Right atrium auricular region (tissue), 2 donors: ENCODE measurements around the gene ADH1C. TPM values are rescaled to one million over a fixed set of nuclear protein-coding genes. Genes with fewer than 3 reads are reported as not detected.

ENCODE experiments used
- DNase-seq: peaks from one replicate; pipeline ENCODE4 v3.0.0-alpha.2; 2019; ENCODE audit warnings: low spot score
- H3K27ac ChIP-seq, 2 donors: fragments of 200-600 bp; sonication (generic); 1 replicate in 1 of 2; 2 replicates in 1 of 2; pipeline ENCODE4 v1.5.1; 2016 to 2019
- H3K27me3 ChIP-seq, 2 donors: fragments of 200-600 bp; sonication (generic); one replicate each; pipeline versions ENCODE4 v1.5.1 to v1.6.0; 2017 to 2019
- H3K36me3 ChIP-seq: fragments of 200-600 bp; sonication (generic); one replicate; pipeline ENCODE4 v1.5.1; 2016
- H3K4me1 ChIP-seq, 2 donors: fragments of 200-600 bp; sonication (generic); one replicate each; pipeline versions ENCODE4 v1.5.1 to v1.6.0; 2017 to 2019
- H3K4me3 ChIP-seq, 2 donors: fragments of 200-600 bp; sonication (generic); 1 replicate in 1 of 2; 2 replicates in 1 of 2; pipeline ENCODE4 v1.5.1; 2017 to 2019; ENCODE audit warnings: mild to moderate bottlenecking in 1 of 2, moderate library complexity in 1 of 2
- H3K9me3 ChIP-seq, 2 donors: fragments of 200-600 bp; sonication (generic); one replicate each; pipeline ENCODE4 v1.5.1; 2019
- CTCF ChIP-seq, 2 donors: fragments of 200-600 bp; sonication (generic); IDR thresholded peaks; one replicate each; pipeline ENCODE4 v1.5.1; 2019; ENCODE audit warnings: antibody characterized with exemption in 2 of 2
- total RNA-seq, 2 donors: library from RNA; depleted of rRNA; stranded (reverse); fragments of >200 nt; gene quantifications; one replicate each; pipeline ENCODE4 v1.1.0, GENCODE V29; 2016

ADH1C gene
- total RNA-seq, 2 donors from 2014 or later, result 4.9 to 12.0 TPM

- Histone ChIP-seq H3K27ac (peak overlapping the region in 1 of 2 donors; percentile 45), H3K4me3 (no peak overlapping the region), H3K9me3 (peaks cover 0 to 8% of the 10 kb centered on the region in 2 donors), H3K27me3 (no peaks in the 10 kb centered on the region), H3K36me3 (no peaks in the 10 kb centered on the region), H3K4me1 (no peaks in the 10 kb centered on the region)
- DNase-seq, result no peak
- TF ChIP-seq CTCF (IDR thresholded peaks at IDR 0.05), result no peak
These were observed 10.2 kb upstream of the ADH1C start for GRCh38 chr4:99362768-99363167.

DNA sequence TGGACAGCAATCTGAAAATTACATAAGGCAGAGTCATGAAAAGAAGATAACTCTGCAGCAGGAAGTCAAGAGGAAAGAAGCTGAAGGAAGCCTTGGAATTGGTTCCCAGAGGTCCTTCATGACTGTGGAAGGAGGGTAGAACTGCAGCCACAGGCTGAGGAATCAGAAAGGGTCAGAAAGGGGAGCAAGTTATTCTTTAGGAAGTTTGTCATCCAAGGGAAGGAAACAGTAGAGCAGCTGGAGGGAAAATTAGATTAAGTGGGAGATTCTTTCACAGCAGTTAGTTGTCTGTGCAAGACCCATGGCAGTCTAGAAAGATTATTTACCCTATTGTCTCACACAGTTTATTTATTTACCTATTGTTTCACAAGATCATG lies 9.3 kb upstream of the ADH1C start:
- no peaks in the 10 kb centered on the region for H3K36me3 ChIP-seq
- H3K4me1 ChIP-seq, result no peaks in the 10 kb centered on the region
- H3K27ac ChIP-seq, result peak overlapping the region in 1 of 2 donors; percentile 45
- H3K9me3 ChIP-seq, result peaks cover 0 to 8% of the 10 kb centered on the region in 2 donors
- no peak for DNase-seq
- TF ChIP-seq CTCF (IDR thresholded peaks at IDR 0.05), result no peak
- H3K4me3 ChIP-seq, result no peak overlapping the region
- H3K27me3 ChIP-seq, result no peaks in the 10 kb centered on the region

DNA sequence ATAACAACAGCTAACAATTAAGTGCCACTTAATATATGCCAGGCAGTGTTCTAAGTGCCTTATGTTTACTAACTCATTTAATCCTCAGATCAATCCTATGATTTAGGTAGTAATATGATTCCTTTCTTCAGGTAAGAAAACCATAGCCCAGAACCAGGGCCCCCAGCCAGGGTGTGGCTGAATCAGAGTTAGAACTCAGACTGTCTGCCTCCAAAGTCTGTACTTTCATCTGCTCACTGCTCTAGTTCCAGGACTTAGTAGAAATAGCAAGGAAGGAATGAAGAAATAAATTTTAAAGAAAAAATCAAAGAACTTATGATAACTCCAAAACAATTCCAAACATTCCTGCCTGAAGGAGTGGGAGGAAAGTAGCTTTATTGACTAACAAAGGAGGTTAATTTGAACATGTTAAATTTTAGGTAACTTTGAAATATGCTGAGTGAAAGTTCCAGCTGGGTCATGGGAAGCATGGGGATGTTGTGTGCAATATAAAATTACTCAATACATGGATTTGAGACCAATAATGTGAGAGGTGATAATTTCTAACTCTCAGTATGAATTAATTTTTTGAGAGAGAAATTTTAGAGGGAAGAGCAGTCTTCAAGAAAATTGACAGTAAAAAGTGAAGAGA lies 8.8 kb upstream of the ADH1C start:
- Histone ChIP-seq H3K27me3 (no peaks in the 10 kb centered on the region), H3K4me3 (no peak overlapping the region), H3K9me3 (peaks cover 0 to 8% of the 10 kb centered on the region in 2 donors), H3K27ac (peak overlapping the region in 1 of 2 donors; percentile 33), H3K4me1 (no peaks in the 10 kb centered on the region), H3K36me3 (no peaks in the 10 kb centered on the region)
- TF ChIP-seq CTCF (IDR thresholded peaks at IDR 0.05), result no peak
- DNase-seq, result no peak

DNA sequence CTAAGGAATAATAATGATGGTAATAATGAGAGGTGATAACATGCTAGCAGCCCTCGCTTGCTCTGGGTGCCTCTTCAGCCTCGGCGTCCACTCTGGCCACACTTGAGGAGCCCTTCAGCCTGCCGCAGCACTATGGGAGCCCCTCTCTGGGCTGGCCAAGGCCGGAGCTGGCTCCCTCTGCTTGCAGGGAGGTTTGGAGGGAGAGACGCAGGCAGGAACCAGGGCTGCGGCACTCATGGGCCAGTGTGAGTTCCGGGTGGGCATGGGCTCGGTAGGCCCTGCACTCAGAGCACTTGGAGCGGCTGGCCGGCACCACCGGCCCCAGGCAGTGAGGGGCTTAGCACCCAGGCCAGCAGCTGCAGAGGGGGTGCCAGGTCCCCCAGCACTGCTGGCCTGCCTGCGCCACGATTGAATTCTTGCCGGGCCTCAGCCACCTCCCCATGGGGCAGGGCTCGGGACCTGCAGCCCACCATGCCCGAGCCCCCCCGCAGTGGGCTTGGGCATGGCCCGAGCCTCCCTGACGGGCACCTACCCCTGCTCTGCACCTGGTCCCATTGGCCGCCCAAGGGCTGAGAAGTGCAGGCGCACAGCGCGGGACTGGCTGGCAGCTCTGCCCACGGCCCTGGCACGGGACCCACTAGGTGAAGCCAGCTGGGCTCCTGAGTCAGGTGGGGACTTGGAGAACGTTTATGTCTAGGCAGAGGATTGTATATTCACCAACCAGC lies 7.1 kb upstream of the ADH1C start:
- H3K4me3 ChIP-seq, result no peak overlapping the region
- H3K36me3 ChIP-seq, result no peaks in the 10 kb centered on the region
- H3K27me3 ChIP-seq, result no peaks in the 10 kb centered on the region
- no peaks in the 10 kb centered on the region for H3K4me1 ChIP-seq
- TF ChIP-seq CTCF (IDR thresholded peaks at IDR 0.05), result no peak
- H3K9me3 ChIP-seq, result no peaks in the 10 kb centered on the region
- no peak overlapping the region for H3K27ac ChIP-seq
- no peak for DNase-seq

- H3K4me1 ChIP-seq, result no peaks in the 10 kb centered on the region
- no peaks in the 10 kb centered on the region for H3K27me3 ChIP-seq
- no peak for DNase-seq
- no peak overlapping the region for H3K4me3 ChIP-seq
- no peak overlapping the region for H3K27ac ChIP-seq
- no peak for TF ChIP-seq CTCF (IDR thresholded peaks at IDR 0.05)
- H3K9me3 ChIP-seq, result no peaks in the 10 kb centered on the region
- H3K36me3 ChIP-seq, result no peaks in the 10 kb centered on the region
These were observed 5.4 kb upstream of the ADH1C start for GRCh38 chr4:99357948-99358347.
